Measurements from ENCODE around the gene PAPPA2. TPM values are rescaled to one million over a fixed set of nuclear protein-coding genes. Genes with fewer than 3 reads are reported as not detected.

PAPPA2 gene
- total RNA-seq, 6 donors from 2014 or later, result under 0.01 to 2.4 (median 0.45) TPM

GRCh38 chr1:176543360-176544129 is 80.6 kb downstream of the PAPPA2 start:
- no peak for DNase-seq
- no peak for ATAC-seq (ENCODE audit: low FRiP score in 2 of 2)
- H3K9me3 ChIP-seq, result no peaks in the 10 kb centered on the region
- no peaks in the 10 kb centered on the region for H3K36me3 ChIP-seq
- H3K4me3 ChIP-seq, result no peak overlapping the region
- H3K27ac ChIP-seq, result no peak overlapping the region
- no peak for TF ChIP-seq EP300 (IDR thresholded peaks at IDR 0.05)
- no peak for TF ChIP-seq POLR2AphosphoS5 (IDR thresholded peaks at IDR 0.05)
- no peak for TF ChIP-seq CTCF (IDR thresholded peaks at IDR 0.05)
- no peaks in the 10 kb centered on the region for H3K27me3 ChIP-seq
- no peaks in the 10 kb centered on the region for H3K4me1 ChIP-seq
- 88% methylated on average over 2 of the region's 2 CpGs; no CpG with 5 or more reads in 1 of the 2 donors for WGBS, 2 donors

DNA sequence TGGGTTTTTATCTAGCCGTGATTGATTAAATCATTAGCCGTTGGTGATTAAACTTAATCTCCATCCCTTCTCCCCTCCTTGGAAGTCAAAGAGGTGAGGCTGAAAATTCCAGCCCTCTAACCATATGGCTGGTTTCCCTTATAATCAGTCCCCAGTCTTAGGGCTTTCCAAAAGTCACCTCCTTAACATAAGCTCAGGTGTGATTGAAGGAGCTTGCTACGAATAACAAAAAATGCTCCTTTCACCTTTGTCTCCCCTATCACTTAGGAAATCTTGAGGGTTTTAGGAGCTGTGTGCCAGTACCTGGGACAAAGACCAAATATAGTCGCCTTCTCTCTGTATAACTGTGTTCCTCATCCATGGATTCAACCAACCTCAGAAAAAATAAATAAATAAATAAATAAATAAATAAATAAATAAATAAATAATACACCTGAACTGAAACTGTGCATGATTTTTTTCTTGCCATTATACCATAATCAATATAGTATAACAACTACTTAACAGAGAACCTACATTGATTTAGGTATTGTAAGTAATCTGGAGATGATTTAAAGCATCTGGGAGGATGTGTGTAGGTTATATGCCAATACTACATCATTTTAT is 82.2 kb downstream of the PAPPA2 start:
- DNase-seq (no peak), ATAC-seq (ENCODE audit: low FRiP score in 2 of 2) (no peak)
- H3K27me3 ChIP-seq, result no peaks in the 10 kb centered on the region
- H3K4me1 ChIP-seq, result no peaks in the 10 kb centered on the region
- H3K27ac ChIP-seq, result no peak overlapping the region
- WGBS, 2 donors, result 87 to 95% methylated on average over 4 of the region's 4 CpGs
- TF ChIP-seq EP300 (IDR thresholded peaks at IDR 0.05), result no peak
- no peak for TF ChIP-seq POLR2A (IDR thresholded peaks at IDR 0.05)
- TF ChIP-seq CTCF (IDR thresholded peaks at IDR 0.05), result no peak
- no peak for TF ChIP-seq POLR2AphosphoS5 (IDR thresholded peaks at IDR 0.05)
- H3K36me3 ChIP-seq, result no peaks in the 10 kb centered on the region
- no peaks in the 10 kb centered on the region for H3K9me3 ChIP-seq
- H3K4me3 ChIP-seq, result no peak overlapping the region

DNA sequence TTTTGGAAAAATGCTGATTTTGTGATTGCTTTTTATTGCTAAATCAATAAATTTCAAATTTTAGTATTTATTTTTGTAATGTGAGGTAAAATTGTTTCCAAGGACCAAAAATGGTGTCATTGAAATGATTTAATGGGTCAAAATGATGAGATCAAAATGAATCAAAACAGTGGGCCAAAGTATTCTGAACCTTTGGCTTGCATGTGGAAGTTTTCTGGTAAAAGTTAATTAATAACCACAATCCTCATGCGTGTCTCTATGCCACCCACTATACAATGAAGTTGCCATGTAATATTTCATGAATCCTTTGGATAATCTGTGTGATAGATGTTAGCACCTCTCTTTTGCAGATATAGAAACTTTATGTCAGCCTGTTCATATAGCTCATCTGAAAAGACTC is 83.8 kb downstream of the PAPPA2 start:
- no peak for DNase-seq
- TF ChIP-seq EP300 (IDR thresholded peaks at IDR 0.05) (no peak), POLR2A (IDR thresholded peaks at IDR 0.05) (no peak), POLR2AphosphoS5 (IDR thresholded peaks at IDR 0.05) (no peak), CTCF (IDR thresholded peaks at IDR 0.05) (no peak)

GRCh38 chr1:176551146-176551545 is 88.2 kb downstream of the PAPPA2 start:
- no peak for DNase-seq
- H3K27me3 ChIP-seq, result no peaks in the 10 kb centered on the region
- H3K4me3 ChIP-seq, result no peak overlapping the region
- no peaks in the 10 kb centered on the region for H3K4me1 ChIP-seq
- H3K27ac ChIP-seq, result no peak overlapping the region
- 77% methylated on average over 6 of the region's 6 CpGs for WGBS, 2 donors
- ATAC-seq (ENCODE audit: low FRiP score in 2 of 2), result no peak
- no peaks in the 10 kb centered on the region for H3K36me3 ChIP-seq
- H3K9me3 ChIP-seq, result no peaks in the 10 kb centered on the region
- TF ChIP-seq POLR2A (IDR thresholded peaks at IDR 0.05), result no peak
- no peak for TF ChIP-seq EP300 (IDR thresholded peaks at IDR 0.05)
- no peak for TF ChIP-seq POLR2AphosphoS5 (IDR thresholded peaks at IDR 0.05)
- TF ChIP-seq CTCF (IDR thresholded peaks at IDR 0.05), result no peak

More for the DNA sequence above, 83.8 kb downstream of the PAPPA2 start:
- Histone ChIP-seq H3K27ac (no peak overlapping the region), H3K9me3 (no peaks in the 10 kb centered on the region), H3K4me3 (no peak overlapping the region), H3K36me3 (no peaks in the 10 kb centered on the region), H3K4me1 (no peaks in the 10 kb centered on the region), H3K27me3 (no peaks in the 10 kb centered on the region)
- WGBS, 2 donors, result 67 to 83% methylated on average over 1 of the region's 1 CpG
- no peak for ATAC-seq (ENCODE audit: low FRiP score in 2 of 2)
